HUES48 (cell line): Measurements from ENCODE around the gene PI4KA.

Source experiments
- H3K27ac ChIP-seq: one replicate; pipeline ENCODE4 v1.7.0; 2013; ENCODE audit warnings: low read depth, low read length, inconsistent platforms
- H3K27me3 ChIP-seq: 2 replicates; pipeline ENCODE4 v1.6.1; 2013; ENCODE audit warnings: mild to moderate bottlenecking, low read length; ENCODE audit not compliant: control insufficient read depth, insufficient read depth
- H3K36me3 ChIP-seq: 2 replicates; pipeline ENCODE4 v1.6.1; 2013; ENCODE audit warnings: low read length; ENCODE audit not compliant: control insufficient read depth, insufficient read depth
- H3K4me1 ChIP-seq: 2 replicates; pipeline ENCODE4 v1.6.1; 2013; ENCODE audit warnings: mild to moderate bottlenecking, low read length; ENCODE audit not compliant: control insufficient read depth, insufficient read depth
- H3K4me3 ChIP-seq: 2 replicates; pipeline ENCODE4 v1.5.1; 2013; ENCODE audit warnings: mild to moderate bottlenecking, low read depth, low read length
- H3K9ac ChIP-seq: 2 replicates; pipeline ENCODE4 v1.6.1; 2013; ENCODE audit warnings: mild to moderate bottlenecking, low read depth, low read length, moderate library complexity
- H3K9me3 ChIP-seq: 2 replicates; pipeline ENCODE4 v1.6.1; 2013; ENCODE audit warnings: low read length; ENCODE audit not compliant: control insufficient read depth, insufficient read depth

PI4KA gene

GRCh38 chr22:20863366-20863765 lies 4.8 kb upstream of the PI4KA start:
- H3K9me3 ChIP-seq, result no peaks in the 10 kb centered on the region
- H3K27me3 ChIP-seq, result no peaks in the 10 kb centered on the region
- no peak overlapping the region for H3K27ac ChIP-seq
- H3K9ac ChIP-seq, result no peak overlapping the region
- H3K4me3 ChIP-seq, result no peak overlapping the region
- H3K36me3 ChIP-seq, result no peaks in the 10 kb centered on the region
- H3K4me1 ChIP-seq, result peaks cover 5% of the 10 kb centered on the region; the same call in 1 of the 2 replicates

GRCh38 chr22:20862540-20862939 lies 3.9 kb upstream of the PI4KA start:
- H3K36me3 ChIP-seq, result no peaks in the 10 kb centered on the region
- peaks cover 7% of the 10 kb centered on the region; the same call in 1 of the 2 replicates for H3K4me1 ChIP-seq
- H3K27me3 ChIP-seq, result no peaks in the 10 kb centered on the region
- H3K27ac ChIP-seq, result no peak overlapping the region
- no peaks in the 10 kb centered on the region for H3K9me3 ChIP-seq
- H3K9ac ChIP-seq, result no peak overlapping the region
- no peak overlapping the region for H3K4me3 ChIP-seq

GRCh38 chr22:20859615-20860014 lies 1.0 kb upstream of the PI4KA start:
- H3K27ac ChIP-seq, result no peak overlapping the region
- peaks cover 15% of the 10 kb centered on the region; the same call in 1 of the 2 replicates for H3K4me1 ChIP-seq
- no peaks in the 10 kb centered on the region for H3K36me3 ChIP-seq

GRCh38 chr22:20857838-20858614 lies 585 bp downstream of the PI4KA start:
- Histone ChIP-seq H3K36me3 (no peaks in the 10 kb centered on the region), H3K4me3 (peak overlapping the region; percentile 78), H3K27me3 (no peaks in the 10 kb centered on the region), H3K9ac (peak overlapping the region; percentile 62; the same call in 1 of the 2 replicates), H3K27ac (peak overlapping the region; percentile 89), H3K9me3 (no peaks in the 10 kb centered on the region), H3K4me1 (peaks cover 21% of the 10 kb centered on the region; the same call in 1 of the 2 replicates)

More at GRCh38 chr22:20859615-20860014, 1.0 kb upstream of the PI4KA start:
- Histone ChIP-seq H3K4me3 (peak overlapping the region; percentile 78), H3K9me3 (no peaks in the 10 kb centered on the region), H3K27me3 (no peaks in the 10 kb centered on the region), H3K9ac (no peak overlapping the region)

DNA sequence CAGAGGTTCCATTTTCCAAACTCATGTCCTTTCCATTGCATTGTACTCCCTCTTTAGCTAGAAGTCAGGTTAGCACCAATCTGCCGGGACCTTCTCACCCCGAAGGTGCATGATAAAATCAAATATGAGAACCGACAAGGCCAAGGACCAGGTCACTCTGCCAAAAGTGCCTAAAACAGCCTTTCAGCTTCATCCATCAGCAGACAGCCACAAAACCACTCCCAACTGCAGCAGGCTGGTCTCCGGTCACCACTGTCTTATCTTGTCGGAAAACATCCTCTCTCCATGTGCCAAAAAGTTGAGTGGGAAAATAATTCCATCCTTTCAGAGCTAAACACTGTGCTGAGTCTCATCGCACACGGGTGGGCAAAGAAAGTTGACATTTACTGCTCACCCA lies 1.4 kb downstream of the PI4KA start:
- Histone ChIP-seq H3K9ac (no peak overlapping the region), H3K4me3 (peak overlapping the region; percentile 78), H3K9me3 (no peaks in the 10 kb centered on the region), H3K27ac (no peak overlapping the region), H3K4me1 (peaks cover 28% of the 10 kb centered on the region; the same call in 1 of the 2 replicates), H3K27me3 (no peaks in the 10 kb centered on the region), H3K36me3 (no peaks in the 10 kb centered on the region)

- no peaks in the 10 kb centered on the region for H3K27me3 ChIP-seq
- peaks cover 25% of the 10 kb centered on the region; the same call in 1 of the 2 replicates for H3K4me1 ChIP-seq
- no peak overlapping the region for H3K4me3 ChIP-seq
- H3K36me3 ChIP-seq, result no peaks in the 10 kb centered on the region
- H3K9ac ChIP-seq, result no peak overlapping the region
- no peaks in the 10 kb centered on the region for H3K9me3 ChIP-seq
- H3K27ac ChIP-seq, result no peak overlapping the region
Observed at GRCh38 chr22:20853236-20853660, 5.4 kb downstream of the PI4KA start.

DNA sequence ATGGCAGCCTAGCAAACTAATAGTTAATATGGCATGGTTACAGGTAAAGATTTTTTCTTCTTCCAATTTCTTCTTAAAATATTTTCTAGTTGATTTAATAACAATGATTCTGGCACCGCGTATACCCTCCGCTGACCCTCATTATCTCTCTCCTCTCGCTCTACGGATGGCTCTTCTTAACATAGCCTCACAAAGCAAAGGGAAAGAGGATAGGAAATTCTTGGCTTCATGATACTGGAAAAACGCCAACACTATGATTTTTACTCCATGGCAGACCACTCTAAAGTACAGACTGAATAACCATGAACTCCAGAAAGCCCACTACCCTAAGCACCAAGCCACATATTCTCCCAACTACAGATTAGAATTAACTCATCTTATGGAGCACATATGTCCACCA lies 6.1 kb downstream of the PI4KA start:
- Histone ChIP-seq H3K4me3 (no peak overlapping the region), H3K27me3 (no peaks in the 10 kb centered on the region), H3K9me3 (no peaks in the 10 kb centered on the region), H3K9ac (no peak overlapping the region), H3K36me3 (no peaks in the 10 kb centered on the region), H3K27ac (no peak overlapping the region), H3K4me1 (peaks cover 23% of the 10 kb centered on the region; the same call in 1 of the 2 replicates)

DNA sequence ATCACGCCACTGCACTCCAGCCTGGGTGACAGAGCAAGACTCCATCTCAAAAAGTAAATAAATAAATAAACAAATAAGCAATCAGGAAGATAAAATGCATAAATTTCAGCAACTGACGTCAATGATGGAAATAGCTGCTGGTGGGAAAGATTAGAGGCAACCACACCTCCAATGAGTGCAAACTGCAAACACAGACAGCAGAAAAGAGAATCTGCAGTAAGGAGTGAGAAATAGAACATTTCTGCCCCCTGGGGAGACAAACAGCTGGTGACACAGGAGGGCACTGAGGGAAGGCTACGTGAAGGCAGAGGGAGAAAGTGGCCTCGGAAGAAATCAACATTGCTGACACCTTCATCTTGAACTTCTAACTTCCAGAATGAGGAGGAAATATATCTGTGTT lies 6.5 kb downstream of the PI4KA start:
- Histone ChIP-seq H3K9me3 (no peaks in the 10 kb centered on the region), H3K27ac (no peak overlapping the region), H3K36me3 (no peaks in the 10 kb centered on the region), H3K9ac (no peak overlapping the region), H3K27me3 (no peaks in the 10 kb centered on the region), H3K4me1 (peaks cover 18% of the 10 kb centered on the region; the same call in 1 of the 2 replicates), H3K4me3 (no peak overlapping the region)

- Histone ChIP-seq H3K4me3 (no peak overlapping the region), H3K9me3 (no peaks in the 10 kb centered on the region), H3K27me3 (no peaks in the 10 kb centered on the region), H3K9ac (no peak overlapping the region), H3K4me1 (peaks cover 13% of the 10 kb centered on the region), H3K36me3 (no peaks in the 10 kb centered on the region), H3K27ac (no peak overlapping the region)
Observed at GRCh38 chr22:20847318-20847822, 11.2 kb downstream of the PI4KA start.

DNA sequence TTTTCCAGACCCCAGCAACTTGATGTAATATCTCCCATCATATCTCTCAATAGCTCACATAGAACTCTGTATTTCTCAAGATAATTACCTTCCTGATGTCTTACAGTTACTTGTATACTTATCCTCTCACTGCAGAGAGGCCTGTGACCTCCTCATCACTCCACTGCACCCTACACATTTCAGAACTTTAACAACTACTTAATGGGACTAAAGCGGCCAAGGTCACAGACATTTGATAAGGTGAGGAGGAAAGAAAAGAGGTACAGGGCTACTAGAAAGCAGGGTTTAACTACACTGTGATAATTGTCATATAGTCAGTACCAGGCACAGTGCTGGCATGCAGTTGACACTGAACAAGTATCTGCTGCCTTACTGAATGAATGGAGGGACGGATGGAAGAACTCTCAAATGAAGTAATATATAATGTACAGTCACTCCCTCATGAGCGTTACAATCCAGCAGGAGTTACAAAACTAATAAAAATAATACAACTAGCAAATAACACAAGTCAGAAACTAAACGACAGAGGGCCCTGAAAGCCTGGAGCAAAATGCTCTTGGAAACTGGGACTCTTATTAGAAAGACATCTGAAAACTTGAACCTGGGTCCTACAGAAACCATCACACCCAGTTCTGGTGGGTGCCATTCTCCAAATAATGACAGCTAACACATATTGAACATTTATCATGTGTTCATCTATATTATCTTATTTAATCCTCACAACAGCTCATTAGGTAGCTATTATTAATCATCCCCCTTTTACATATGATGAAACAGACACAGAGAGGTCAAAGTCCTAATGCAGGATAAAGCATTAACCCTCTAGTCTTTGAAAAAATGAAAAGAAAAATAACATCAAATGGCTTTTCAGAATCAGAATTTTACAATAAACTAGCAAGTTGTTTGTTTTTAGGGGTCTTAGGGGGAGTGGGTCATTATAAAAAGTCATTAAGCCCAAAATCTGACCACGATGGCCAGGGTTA lies 14.3 kb downstream of the PI4KA start:
- no peaks in the 10 kb centered on the region for H3K36me3 ChIP-seq
- H3K27ac ChIP-seq, result no peak overlapping the region
- H3K4me1 ChIP-seq, result peaks cover 18% of the 10 kb centered on the region
- no peak overlapping the region for H3K9ac ChIP-seq
- H3K4me3 ChIP-seq, result no peak overlapping the region
- H3K9me3 ChIP-seq, result no peaks in the 10 kb centered on the region
- H3K27me3 ChIP-seq, result no peaks in the 10 kb centered on the region
